Tongue (tissue), 2 donors: ENCODE results near the gene STAT5A. TPM values are rescaled to one million over a fixed set of nuclear protein-coding genes. Genes with fewer than 3 reads are reported as not detected.

Source experiments
- DNase-seq: peaks from one replicate; pipeline ENCODE4 v3.0.0-alpha.2; 2015
- total RNA-seq: library from RNA; depleted of rRNA; stranded (reverse); fragments of >200 nt; gene quantifications from one replicate; pipeline ENCODE4 v1.2.3, GENCODE V29; 2014

STAT5A gene
- total RNA-seq, 1 donor from 2014 or later = 39.3 TPM

DNA sequence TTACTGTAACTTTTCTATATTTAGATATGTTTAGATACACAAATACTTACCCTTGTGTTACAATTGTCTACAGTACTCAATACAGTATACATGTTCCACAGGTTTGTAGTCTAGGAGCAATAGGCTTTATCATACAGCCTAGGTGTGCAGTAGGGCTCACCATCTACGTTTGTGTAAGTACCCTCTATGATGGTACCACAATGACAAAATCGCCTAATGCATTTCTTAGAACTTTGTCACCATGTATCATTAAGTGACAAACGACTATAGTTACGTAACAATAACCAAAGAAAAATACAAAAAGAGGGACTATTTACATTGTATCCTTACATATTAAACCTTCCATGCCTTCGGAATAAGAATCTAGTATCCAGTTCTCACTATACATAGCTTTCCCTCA, 20.1 kb upstream of the STAT5A start:
- DNase-seq = no peak

DNA sequence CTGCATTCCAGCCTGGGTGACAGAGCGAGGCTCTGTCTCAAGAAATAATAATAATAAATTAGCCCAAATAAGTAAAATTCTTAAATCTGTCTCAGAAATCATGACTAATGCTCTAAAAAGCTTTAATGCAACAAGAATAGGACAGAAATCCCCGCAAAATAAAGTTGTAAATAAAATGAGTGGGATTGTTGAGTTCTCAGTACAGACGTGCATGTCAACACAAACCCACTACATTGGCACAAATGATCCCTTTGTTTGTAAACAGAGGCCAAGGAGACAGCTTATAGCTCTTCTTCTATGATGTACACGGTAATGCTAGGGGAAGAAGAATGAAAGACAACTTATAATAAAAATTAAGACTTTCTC, 18.1 kb upstream of the STAT5A start:
- DNase-seq = no peak

DNA sequence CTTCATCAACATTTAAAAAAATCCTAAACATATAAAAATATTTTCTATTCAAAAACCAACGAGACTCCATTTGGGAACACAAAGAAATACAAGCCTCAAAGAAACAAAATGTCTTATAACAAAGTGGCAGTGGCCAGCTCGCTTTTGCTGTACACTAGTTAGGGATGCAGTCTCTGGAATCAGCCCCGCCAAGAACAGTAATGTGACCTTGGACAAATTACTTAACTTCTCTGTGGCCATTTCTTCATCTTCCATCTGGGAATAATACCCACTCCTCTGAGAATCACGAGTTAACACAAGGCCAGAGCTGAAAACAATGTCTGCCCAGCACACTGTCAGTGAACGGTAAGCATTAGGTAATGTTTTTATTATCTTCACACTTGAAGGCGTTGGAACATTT, 17.7 kb upstream of the STAT5A start:
- DNase-seq = no peak

DNA sequence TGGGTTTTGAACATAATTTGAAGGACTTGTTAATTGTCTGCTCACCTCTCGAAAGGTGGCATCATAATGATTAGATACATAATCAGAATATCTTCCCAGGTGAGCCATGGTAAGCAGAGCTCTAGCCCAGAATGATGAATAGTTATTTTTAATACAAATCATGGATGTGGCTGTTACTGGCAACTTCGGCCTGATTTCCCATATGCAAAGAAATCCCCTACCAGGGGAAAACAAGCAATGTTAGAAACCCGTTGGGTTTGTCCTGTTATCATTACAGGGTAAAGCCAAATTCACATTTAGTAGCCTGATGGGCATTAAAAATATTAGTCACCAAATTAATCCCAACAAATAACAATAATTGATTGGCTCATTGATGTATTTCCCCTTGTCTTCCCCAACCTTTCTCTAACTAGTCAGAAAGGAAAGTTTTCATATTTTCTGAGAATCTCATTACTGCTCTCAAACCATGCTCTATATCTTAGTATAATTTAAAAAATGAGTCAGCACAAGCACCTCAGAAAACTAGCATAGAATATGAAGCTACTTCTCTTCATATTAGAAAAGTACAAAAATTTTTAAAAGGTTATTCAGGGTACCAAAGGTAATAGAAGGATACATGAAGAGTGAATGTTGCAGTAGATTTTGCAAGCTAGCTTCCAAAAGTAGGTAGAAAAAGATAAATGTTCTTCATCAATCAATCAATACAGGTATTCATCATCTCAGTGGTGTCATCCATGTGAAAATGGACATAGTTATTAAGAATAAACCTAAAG, 17.1 kb upstream of the STAT5A start:
- no peak for DNase-seq

DNA sequence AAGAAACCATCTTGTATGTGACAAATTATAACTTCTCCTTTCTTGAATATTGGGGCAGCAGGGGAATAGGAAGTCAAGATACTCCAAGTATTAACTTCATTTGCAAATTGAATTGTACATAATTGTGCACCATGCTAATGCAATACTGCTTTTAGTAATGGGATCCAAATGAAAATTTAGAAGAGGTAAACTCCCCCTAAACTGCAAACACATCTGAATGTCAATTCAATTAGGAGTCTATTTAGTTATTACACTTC, 16.6 kb upstream of the STAT5A start:
- no peak for DNase-seq

DNA sequence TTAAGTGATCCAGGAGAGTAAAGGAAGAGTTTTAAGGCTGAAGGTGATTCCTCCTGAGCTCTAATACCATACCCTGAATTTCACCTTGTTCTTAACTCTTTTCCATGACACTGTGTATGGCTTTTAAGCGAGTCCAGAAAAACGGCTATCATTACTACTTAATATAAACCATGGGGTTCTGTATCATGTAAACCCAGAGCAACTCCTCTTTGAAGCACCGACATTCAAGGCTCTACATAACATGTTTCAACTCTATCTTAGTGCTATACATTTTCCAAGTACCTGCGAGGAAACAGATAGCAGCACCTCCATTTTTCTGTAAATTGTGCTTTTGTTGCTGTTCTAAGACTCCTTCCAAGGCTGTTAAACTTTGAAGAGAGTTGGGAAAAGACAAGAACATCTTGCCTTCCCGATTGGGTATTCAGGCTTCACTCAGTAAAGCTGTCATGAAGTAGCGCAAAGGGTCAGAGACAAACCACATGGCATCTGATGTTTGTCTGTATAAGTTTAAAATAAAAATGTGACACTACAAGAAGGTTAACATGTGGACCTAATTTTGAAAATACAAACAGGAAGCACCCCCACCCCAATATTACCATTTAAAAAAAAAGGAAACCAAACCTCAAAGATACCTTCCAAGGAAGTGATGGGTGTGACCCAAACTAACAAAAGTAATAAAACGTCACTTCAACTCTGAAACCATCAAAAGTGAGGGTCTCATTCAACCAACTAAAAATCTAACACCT, 16.0 kb upstream of the STAT5A start:
- DNase-seq = no peak

GRCh38 chr17:42273474-42274252, 14.6 kb upstream of the STAT5A start:
- DNase-seq = no peak

- DNase-seq = no peak
Measured at GRCh38 chr17:42274253-42274542, 14.1 kb upstream of the STAT5A start.

DNA sequence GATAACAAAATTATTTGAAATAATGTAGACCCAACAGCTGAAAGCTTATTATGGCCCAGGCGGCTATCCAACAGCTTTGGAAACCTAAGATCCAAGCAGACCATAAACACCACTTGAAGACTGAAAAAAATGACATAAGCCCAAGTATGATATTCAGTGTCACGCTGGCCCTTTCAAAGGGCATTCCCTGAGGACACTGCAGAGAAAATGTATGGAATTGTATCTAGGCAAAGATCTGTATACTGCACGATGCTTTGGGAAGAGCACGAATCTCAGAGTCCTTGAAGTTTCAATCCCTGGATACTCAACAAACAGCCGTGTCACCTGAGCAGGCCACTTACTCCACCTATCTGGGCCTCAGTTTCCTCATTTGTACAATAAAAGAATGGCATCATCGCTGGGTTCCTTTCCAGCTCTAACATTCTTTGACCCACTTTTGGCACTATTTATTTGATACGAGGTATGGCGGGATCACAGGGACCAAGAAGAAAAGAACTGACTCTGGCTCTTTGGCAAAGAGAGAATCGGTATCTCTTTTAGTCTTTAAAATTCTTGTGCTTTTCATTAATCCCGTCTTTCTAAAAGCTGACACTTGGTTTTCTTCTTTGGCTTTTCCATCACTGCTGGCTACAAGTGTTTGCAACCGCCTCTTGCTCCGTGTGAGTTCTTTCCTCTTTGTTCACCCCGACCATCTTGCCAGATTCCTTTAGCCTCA, 13.3 kb upstream of the STAT5A start:
- DNase-seq = peak; percentile 48

- DNase-seq = peak; percentile 53
Measured at GRCh38 chr17:42275527-42276358, 12.6 kb upstream of the STAT5A start.

DNA sequence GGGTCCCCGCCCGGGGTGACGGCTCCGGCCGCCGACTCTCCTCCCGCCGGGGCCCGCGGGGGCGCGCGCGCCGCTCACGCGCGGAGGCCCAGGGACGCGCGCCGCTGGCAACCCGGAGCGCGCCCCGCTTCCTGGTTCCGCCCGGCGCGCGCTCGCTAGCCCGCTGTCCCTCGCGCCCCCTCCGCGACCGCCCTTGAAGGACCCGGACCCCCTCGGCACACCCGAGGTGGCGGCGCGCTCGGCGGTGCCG, 12.0 kb upstream of the STAT5A start, which contains the start of gene STAT5B:
TSS of gene STAT5B (minus strand) at position 33 of the 250 bp plus-strand sequence. CDS start 44,264 bp downstream, outside the sequence.
- DNase-seq = peak; percentile 83

- peak; percentile 56 for DNase-seq
Measured at GRCh38 chr17:42276609-42277341, 11.5 kb upstream of the STAT5A start.

DNA sequence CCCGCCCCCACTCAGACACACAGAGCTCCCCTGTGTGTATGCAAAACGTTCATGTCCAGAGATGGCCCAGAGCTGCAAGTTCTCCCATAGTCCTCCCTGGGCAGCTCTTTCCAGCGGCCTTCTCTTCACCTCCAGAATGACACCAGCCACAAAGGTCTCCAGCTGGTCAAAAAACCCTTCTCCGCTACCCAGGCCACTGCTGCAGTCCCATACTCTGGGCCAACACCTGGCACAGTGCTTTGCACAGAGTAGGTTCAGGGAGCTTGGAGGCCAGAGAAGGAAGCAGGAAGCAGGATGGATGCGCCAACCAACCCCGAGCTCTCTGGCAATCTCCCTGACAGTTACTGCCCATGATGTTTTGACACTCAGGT, 11.0 kb upstream of the STAT5A start:
- DNase-seq = no peak

DNA sequence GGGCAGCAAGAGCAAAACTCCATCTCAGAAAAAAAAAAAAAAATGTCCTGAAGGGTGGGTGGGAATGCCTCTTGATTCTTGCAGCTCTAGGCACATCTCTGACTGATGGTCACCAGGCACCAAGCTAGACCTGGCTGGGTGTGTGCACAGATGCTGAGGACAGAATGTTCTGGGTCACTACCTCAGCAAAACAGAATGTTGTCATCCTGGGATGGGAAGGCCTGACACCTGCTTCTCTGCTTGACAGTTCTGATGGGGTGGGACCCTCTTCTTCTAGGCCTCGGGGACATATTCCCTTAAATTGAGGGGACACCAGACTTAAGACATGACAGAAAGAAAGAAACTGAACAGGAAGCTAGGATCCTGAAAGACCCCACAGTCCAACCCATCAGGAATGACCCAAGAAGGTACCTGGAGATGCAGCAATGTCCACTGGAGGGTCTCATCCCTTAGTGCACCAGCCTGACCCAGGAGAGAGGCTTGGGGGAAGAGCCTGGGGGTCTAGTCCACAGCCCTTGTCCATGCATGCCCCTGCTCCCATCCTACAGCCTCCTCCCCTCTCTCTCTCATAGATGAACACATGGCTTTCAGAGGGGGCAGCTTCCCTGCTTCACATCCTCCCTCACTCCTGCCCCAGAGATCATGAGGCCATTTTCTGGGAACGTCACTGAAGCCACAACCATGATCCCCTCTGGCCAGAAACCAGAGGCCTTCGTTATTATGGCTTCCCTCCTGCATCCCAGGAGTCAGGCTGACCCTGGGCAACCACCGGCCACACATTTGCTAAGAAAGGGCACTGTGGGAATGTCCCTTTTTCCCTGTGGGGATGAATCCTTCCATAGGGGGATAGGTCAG, 8.3 kb upstream of the STAT5A start:
- no peak for DNase-seq

GRCh38 chr17:42281571-42282096, 6.7 kb upstream of the STAT5A start:
- DNase-seq = no peak

- DNase-seq = no peak
Measured at GRCh38 chr17:42282478-42283080, 5.7 kb upstream of the STAT5A start.

- DNase-seq = no peak
Measured at GRCh38 chr17:42283241-42284023, 4.9 kb upstream of the STAT5A start.

DNA sequence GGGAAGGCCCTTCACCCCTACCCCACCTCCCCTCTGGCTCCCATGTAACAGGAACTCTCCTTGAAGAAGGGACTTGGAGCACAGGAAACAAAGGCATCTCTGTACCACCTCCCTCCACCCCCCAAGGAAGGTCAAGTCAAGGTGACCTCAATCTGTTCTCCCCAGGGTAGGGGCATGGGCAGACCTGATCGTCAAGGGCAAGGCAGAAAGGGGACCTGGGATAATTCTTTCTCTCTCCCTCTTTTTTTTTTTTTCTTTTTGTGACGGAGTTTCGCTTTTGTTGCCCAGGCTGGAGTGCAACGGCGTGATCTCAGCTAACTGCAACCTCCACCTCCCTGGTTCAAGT, 4.3 kb upstream of the STAT5A start:
- no peak for DNase-seq

GRCh38 chr17:42284566-42284965, 3.7 kb upstream of the STAT5A start:
- no peak for DNase-seq
